ENCODE data around the gene HS3ST1.

GRCh38 chr4:11439836-11440235, 11.1 kb upstream of the HS3ST1 start:
- TF ChIP-seq CTCF (IDR thresholded peaks at IDR 0.05; ENCODE audit: insufficient read depth, low read length, poor library complexity, severe bottlenecking) (no peak), EZH2phosphoT487 (conservative IDR thresholded peaks at IDR 0.05; ENCODE audit: low read length) (no peak)

Data from SU-DHL-6 (cell line).